ENCODE measurements around the gene KSR1. TPM values are rescaled to one million over a fixed set of nuclear protein-coding genes. Genes with fewer than 3 reads are reported as not detected.

KSR1 gene
- total RNA-seq, 4 donors from 2014 or later, result 21.9 to 34.1 (median 29.0) TPM

DNA sequence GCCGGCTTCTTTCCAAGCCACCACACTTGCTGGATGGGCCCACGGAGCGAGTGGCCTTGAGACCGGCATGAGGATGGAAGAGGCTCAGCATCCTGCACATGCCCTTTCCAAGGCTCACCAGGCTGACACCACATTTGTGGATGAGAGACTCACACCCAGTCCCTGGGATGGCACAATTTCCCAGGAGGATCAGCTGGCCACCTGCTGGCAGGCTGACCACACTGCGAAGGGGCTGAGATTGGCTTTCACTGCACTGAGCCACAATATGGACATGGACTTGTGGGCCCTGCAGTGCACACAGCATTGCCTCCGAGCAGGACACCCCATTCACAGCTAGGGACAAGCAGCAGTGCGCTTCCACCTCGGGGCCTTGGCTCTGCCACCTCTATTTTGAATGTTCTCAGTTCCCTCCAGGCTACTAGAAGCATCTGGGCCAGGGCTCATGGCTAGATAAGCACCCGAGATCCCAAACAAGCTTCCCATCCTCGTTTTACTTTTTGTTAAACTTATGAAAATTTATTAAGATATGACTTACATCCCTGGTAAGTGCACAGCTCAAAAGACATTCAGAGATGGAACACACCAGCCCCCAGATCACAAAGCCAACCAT, 25.3 kb upstream of the KSR1 start:
- TF ChIP-seq, protein P1, sequence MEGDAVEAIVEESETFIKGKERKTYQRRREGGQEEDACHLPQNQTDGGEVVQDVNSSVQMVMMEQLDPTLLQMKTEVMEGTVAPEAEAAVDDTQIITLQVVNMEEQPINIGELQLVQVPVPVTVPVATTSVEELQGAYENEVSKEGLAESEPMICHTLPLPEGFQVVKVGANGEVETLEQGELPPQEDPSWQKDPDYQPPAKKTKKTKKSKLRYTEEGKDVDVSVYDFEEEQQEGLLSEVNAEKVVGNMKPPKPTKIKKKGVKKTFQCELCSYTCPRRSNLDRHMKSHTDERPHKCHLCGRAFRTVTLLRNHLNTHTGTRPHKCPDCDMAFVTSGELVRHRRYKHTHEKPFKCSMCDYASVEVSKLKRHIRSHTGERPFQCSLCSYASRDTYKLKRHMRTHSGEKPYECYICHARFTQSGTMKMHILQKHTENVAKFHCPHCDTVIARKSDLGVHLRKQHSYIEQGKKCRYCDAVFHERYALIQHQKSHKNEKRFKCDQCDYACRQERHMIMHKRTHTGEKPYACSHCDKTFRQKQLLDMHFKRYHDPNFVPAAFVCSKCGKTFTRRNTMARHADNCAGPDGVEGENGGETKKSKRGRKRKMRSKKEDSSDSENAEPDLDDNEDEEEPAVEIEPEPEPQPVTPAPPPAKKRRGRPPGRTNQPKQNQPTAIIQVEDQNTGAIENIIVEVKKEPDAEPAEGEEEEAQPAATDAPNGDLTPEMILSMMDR (IDR thresholded peaks at IDR 0.05; ENCODE audit: low read depth), result no peak

DNA sequence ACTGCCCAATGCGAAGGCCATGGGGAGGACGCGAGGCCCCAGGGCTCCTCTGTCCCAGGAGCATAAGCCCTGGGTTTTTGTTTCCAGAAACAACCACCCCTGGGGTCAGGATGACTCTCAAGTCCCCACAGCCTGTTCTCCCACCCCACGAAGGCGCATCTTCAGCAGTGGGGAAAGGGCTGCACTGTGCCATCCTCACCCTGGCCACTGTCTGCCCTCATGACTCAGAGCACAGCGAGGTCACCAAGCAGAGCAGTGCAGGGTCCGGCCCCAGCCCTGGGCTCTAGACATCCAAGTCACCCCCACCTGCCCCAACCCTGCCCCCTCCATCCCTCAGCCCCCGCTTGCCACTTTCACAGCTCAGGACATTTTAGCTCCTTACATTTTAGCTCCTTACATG, 22.7 kb upstream of the KSR1 start:
- TF ChIP-seq, protein P1 (IDR thresholded peaks at IDR 0.05; ENCODE audit: low read depth), result no peak

DNA sequence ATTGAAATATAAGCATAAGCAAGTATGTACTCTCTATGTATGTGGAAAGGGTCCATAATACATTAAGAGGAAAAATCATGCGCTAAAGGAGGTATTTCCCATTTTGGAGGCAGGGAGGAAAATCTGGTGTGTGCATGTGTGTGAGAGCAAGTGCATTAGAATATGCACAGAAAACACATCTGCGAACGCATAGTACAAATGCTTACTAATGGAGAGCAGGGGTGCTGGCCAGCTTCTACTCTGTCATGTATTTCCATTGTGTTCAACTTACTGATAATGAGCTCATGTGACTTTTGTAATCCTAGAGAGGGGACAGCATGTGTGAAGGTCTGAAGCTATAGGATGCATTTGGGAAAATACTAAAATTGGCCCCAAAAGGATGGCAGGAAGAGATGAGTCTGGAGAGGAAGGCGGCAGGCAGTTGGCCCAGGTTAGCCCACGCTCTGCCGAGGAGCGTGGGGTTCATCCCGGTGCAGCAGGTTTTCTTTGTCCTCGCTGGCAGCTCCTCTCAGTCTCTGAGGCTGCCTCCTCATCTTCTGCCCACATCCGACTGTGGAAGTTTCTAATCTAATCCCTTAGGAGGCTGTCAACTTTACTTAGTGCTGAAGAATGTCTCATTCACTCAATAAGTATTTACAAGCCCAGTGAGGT, 17.8 kb upstream of the KSR1 start:
- TF ChIP-seq, protein P1 (IDR thresholded peaks at IDR 0.05; ENCODE audit: low read depth), result no peak

DNA sequence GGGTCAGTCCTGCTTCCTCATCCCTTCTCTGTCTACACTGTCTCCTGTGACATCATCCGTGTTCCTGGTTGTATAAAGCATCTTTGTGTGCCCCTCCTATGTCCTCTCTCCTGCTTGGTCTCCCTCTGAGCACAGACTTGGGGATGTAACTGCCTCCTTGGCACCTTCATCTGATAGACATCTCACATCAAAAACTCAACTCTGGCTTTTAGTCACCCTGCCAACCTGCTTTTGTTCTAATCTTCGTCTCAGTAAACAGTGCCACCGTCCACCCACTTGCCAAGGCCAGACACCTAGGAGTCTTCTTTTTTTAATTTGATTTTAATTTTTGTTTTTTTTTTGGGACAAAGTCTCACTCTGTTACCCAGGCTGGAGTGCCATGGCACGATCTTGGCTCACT, 16.9 kb upstream of the KSR1 start:
- TF ChIP-seq, protein P1 (IDR thresholded peaks at IDR 0.05; ENCODE audit: low read depth), result no peak

DNA sequence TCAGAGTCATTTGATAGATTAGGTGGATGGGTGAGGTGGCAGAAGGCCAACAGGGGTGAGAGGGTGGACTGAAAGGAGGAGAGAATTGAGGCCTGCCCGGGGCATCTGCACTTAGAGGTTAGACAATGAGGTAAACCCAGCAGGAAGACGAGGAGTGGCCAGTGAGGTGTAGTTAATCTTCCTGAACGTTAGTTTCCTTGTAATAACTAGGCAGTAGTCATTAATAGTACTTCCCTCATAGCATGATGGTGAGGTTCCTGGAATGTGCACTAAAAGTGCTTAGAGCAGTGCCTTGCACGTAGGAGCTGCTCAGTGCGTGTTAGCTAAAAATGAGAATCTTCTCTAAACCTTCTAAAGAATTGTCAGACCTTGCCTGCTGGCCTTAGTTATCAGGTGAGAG, 13.5 kb upstream of the KSR1 start:
- TF ChIP-seq, protein P1 (IDR thresholded peaks at IDR 0.05; ENCODE audit: low read depth), result no peak

DNA sequence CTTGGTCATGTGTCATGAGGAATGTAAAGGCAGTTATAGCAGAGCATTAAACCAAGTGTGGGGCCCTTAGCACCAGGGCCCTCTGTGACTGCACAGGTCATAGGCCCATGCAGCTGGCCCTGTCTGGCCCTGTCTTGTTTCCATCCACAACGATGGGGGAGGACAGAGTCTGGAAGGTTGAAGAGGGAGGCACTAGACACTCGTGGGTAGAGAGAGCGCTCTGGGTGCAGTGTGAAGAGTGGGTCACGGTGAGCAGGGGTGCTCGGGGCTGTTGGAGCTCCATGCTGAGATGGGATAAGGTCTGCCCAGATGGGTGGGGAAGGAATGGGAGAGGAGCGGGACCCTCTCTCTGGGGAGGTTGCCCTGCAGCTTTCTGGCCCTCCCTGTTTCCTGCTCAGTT, 12.8 kb upstream of the KSR1 start:
- TF ChIP-seq, protein P1 (IDR thresholded peaks at IDR 0.05; ENCODE audit: low read depth), result no peak

DNA sequence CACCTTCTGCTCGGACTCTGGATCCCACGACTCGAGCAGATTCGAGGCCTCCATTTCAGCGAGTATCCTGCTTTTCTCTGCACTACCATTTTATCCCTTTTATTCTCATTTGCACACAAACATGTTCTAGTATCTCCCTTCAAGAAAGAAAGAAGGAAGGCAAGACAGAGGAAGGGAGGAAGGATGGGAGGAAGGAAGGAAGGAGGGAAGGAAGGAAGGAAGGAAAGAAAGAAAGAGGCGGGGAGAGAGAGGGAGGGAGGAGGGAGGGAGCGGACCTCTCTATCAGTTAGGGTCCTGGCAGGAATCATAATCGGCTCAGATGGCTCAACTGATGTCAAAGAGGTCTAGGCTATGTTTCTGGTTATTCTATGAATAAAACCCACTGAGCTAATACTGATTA, 10.3 kb upstream of the KSR1 start:
- TF ChIP-seq, protein P1 (IDR thresholded peaks at IDR 0.05; ENCODE audit: low read depth), result no peak
